Stimulated activated CD4-positive, alpha-beta T cell treated with anti-CD3 and anti-CD28 coated beads, Interleukin-15, amount 100 ng/mL, for 48 hours (primary cell): ENCODE data around the gene CACNA2D3.

ENCODE experiments used
- DNase-seq, 2 donors: peaks; one replicate each; pipeline ENCODE4 v3.0.0-alpha.2; 2020; ENCODE audit warnings: low read depth in 2 of 2

Gene CACNA2D3

DNA sequence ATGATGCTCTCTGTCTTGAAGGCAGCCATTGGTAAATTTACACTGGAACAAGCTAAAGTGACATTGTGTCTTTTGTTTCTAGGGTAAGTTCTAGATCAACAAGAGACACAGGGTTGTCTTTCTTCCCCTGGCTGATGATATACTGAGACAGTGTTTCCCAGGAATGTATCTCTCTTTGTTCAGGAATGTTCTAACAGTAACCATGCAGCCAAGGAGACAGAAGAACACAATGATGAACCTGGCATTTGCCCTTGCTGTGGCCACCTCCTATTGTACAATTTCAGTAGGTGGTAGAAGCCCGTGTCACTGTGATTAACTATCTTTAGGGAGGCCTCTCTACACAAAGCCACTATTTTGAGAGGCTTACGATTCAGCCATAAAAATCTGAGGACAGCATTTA is 674.8 kb downstream of the CACNA2D3 start:
- DNase-seq = no peak

GRCh38 chr3:54800478-54800877 is 678.1 kb downstream of the CACNA2D3 start:
- DNase-seq = no peak

DNA sequence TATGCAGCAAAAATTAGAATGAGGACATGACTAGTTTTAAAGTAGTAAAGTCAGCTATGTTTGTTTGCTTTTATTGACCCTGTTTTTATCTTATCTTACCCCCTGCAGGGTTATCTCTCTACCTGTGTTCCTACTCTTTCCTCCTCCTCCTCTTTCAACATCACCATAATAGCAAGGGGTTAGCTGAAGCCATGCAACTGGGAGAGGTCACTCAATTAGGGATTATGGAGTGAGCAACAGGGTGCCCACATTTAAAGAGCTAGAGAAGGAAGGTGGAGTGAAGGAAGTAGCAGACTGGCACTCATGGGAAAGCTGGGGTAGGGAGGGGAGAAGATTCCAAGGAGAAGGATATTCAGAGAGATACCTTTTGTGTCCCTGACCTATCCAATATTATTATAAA is 679.6 kb downstream of the CACNA2D3 start:
- no peak for DNase-seq

DNA sequence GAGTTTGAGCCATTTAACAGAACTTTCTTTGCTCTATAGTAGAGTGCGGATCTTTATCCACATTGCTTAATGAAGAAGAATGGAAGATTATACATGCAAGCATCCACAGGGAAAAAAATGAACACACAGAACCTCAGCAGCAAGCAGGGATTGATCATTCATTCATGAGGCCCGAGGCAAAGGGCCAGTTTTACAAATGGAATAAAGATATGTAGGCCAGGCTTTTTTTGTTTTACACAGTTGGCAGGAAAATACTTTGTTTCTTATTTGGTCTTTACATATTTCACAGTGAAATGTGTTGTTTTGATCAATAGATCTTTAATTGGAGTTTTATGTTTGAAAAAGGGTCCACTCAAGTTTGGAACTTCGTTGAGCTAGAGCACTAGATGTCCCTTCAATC is 688.0 kb downstream of the CACNA2D3 start:
- no peak for DNase-seq

GRCh38 chr3:54814224-54814623 is 691.9 kb downstream of the CACNA2D3 start:
- no peak for DNase-seq

GRCh38 chr3:54817628-54818027 is 695.3 kb downstream of the CACNA2D3 start:
- no peak for DNase-seq

GRCh38 chr3:54818486-54818885 is 696.1 kb downstream of the CACNA2D3 start:
- no peak for DNase-seq

GRCh38 chr3:54818942-54819341 is 696.6 kb downstream of the CACNA2D3 start:
- no peak for DNase-seq

DNA sequence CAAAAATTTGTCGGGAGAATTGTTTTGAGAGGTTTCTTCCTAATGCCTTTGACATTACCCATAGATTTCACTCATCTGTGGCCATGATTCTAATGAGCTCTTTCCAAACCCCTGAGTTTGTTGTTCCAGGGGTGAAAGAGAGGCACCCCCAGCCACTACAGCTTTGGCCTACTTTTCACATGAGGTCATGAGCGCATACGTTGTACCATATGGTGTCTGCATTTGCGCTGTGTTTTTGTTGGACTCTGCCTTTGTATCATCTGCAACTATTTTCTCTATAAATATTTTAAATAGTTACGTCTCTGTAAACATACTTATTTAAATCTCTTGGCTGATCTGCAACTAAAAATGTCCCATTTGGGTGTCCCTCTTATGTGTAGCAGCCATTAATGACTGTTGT is 697.6 kb downstream of the CACNA2D3 start:
- DNase-seq = no peak

- no peak for DNase-seq
These were observed 699.9 kb downstream of the CACNA2D3 start for GRCh38 chr3:54822206-54822605.

GRCh38 chr3:54826251-54826691 is 703.9 kb downstream of the CACNA2D3 start:
- no peak for DNase-seq

DNA sequence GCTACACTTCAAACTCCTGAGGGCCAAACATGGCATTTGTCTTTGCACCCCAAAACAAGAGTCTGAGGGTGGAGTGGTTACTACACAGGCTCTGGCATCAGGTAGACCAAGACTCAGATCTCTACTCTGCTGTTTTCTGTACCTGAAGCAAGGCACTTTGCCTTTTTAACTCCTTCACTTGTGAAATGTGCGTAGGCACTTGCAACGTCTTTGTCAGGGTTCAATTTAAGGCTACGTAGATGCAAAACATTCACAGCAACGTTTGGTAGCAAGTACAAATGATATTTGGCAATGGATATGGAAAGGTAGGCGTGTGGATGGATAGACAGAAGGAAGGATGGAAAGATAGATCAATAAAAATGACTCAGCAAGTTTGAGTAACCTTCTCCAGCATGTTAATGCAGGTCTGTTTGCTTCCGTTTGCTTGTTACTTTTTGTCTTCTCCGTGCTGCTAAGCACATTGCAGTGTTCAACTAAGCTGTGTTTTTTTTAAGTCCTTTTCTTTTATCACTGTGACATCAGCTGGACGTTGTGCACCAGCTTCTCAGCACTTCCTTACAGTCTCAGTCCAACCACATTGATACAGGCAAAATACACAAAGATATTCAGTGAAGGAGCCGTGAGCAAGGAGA is 704.8 kb downstream of the CACNA2D3 start:
- DNase-seq = no peak

- DNase-seq = no peak
These were observed 705.4 kb downstream of the CACNA2D3 start for GRCh38 chr3:54827776-54828175.

DNA sequence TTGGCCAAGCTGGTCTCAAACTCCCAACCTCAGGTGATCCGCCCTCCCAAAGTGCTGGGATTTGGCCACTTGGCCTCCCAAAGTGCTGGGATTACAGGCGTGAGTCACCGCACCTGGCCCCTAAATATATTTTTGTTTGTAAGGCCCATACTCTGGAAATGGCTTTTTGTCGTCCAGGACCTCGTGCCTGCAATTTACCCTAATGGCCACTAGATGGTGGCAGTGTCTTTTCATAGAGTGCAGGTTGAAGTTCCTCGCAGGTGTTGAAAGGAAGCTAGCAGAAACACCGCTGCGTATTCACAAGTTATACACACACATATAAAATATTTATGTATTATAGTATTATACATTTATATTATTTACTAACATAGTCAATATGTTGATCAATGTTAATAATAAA is 708.3 kb downstream of the CACNA2D3 start:
- no peak for DNase-seq

GRCh38 chr3:54831112-54831511 is 708.8 kb downstream of the CACNA2D3 start:
- DNase-seq = no peak

GRCh38 chr3:54832876-54833275 is 710.5 kb downstream of the CACNA2D3 start:
- no peak for DNase-seq

GRCh38 chr3:54835701-54836100 is 713.3 kb downstream of the CACNA2D3 start:
- DNase-seq = no peak

GRCh38 chr3:54836871-54837270 is 714.5 kb downstream of the CACNA2D3 start:
- no peak for DNase-seq

DNA sequence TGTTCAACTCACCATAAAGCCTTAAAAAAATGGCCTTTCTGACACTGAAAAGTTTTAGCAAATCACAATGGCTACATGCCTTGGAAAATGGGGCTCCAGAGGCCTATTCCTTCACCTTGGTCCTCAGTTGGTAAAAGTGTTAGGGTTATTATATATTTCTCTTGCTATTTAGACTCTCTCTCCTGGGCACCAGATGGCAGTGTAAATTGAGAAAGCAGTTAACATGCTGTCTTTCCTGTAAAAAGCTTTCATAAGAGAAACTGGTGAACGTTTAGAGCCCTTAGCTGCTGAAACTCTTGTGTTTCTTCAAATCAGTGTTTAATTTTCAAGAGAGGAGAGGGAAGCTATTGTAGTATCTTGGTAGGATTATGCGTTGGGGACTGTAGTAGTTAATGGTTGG is 715.6 kb downstream of the CACNA2D3 start:
- no peak for DNase-seq

DNA sequence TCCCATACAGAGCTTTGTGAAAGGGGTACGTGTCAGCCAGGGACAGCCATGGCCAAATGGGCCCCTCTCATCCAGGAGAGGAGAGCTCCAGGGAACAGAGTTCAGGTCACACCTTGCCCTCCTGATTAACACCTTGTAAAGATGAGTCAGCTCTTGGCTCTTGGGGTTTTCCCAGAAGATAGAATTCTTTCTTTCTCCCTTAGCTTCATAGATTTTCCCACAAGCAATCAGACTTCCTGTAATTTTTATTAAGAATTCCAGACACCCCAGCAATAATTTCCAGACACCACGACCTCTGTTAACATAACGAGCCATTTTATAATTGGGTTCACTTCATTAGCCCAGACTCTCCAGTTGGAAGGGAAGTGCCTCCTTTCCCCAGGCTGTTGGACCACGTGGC is 719.1 kb downstream of the CACNA2D3 start:
- DNase-seq = no peak

- no peak for DNase-seq
These were observed 721.0 kb downstream of the CACNA2D3 start for GRCh38 chr3:54843352-54843751.

DNA sequence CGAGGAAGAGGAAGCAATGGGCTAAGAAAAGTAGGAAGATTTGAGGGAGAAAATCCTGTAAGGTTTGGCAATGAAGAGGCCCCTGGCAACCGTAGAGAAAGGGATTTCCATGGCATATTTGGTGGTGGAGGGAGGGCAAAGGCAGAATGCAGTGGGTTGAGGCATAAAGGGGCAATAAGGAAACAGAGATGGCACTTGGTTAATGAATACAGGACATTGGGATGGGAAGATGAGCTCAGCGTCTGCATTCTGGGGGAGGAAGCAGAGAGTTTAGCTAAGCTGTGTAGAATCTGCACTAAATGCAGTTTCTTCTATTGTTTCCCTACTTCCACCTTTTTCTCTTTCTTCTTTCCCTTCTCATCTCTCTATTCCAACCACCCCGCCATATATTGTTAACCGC is 721.9 kb downstream of the CACNA2D3 start:
- DNase-seq = no peak

DNA sequence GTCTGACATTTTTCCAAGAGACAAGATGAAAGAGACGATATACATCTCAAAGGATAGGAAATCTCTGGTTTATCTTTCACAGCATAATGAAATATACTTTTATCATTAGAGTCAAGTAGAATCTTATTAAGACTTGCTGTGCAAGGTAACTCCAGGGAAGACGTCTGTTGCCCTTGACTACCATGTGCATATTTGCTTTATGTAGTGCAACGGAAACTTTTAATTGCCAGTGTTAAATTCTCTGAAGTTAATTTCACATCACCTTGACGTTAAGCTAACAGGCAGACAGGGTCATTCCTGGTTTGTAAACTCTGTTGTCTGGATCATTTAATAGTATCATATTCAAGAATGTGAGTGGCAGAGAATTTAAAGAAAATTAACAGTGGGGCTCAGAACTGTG is 722.7 kb downstream of the CACNA2D3 start:
- DNase-seq = no peak

- DNase-seq = no peak
These were observed 723.2 kb downstream of the CACNA2D3 start for GRCh38 chr3:54845551-54845950.
